HFFc6 (cell line): Measurements from ENCODE around the gene FOXL1. TPM values are rescaled to one million over a fixed set of nuclear protein-coding genes. Genes with fewer than 3 reads are reported as not detected.
A peak's percentile ranks its signal among the peaks of the same experiment; 100 is the strongest.

Experiments used
- DNase-seq: peaks from one replicate; pipeline ENCODE4 v3.0.0-alpha.2; 2018
- H3K27ac Mint-ChIP-seq: 2 replicates; pipeline ENCODE4 v1.8.0; 2020; ENCODE audit warnings: mild to moderate bottlenecking, mixed read lengths
- H3K27me3 Mint-ChIP-seq: 2 replicates; pipeline ENCODE4 v1.8.0; 2021; ENCODE audit warnings: mild to moderate bottlenecking, moderate library complexity, mixed read lengths; ENCODE audit not compliant: insufficient read depth
- H3K36me3 Mint-ChIP-seq: 2 replicates; pipeline ENCODE4 v1.8.0; 2021; ENCODE audit warnings: low read depth, mixed read lengths
- H3K4me1 Mint-ChIP-seq: 2 replicates; pipeline ENCODE4 v1.8.0; 2020; ENCODE audit warnings: low read depth, mixed read lengths
- H3K4me3 Mint-ChIP-seq: 2 replicates; pipeline ENCODE4 v1.8.0; 2020; ENCODE audit warnings: mild to moderate bottlenecking, moderate library complexity, mixed read lengths
- H3K9me3 Mint-ChIP-seq: 2 replicates; pipeline ENCODE4 v1.8.0; 2020; ENCODE audit warnings: mild to moderate bottlenecking, mixed read lengths
- CTCF ChIP-seq: fragments of 200-600 bp; sonication (generic); IDR thresholded peaks from 2 replicates; pipeline ENCODE4 v1.5.0; 2021; ENCODE audit warnings: antibody characterized with exemption, mild to moderate bottlenecking
- total RNA-seq, 6 experiments: library from RNA; stranded (reverse); fragmentation: NEBNext Ultra II Directional; extraction: Animal tissue kit (Norgen Biotek cat#: 25700); gene quantifications; 2 replicates in 1 of 6; 3 replicates in 5 of 6; pipeline ENCODE4 v1.2.3, GENCODE V29; 2021

Gene FOXL1
- total RNA-seq, 6 experiments from 2014 or later: 20.2 to 25.3 (median 21.6) TPM

DNA sequence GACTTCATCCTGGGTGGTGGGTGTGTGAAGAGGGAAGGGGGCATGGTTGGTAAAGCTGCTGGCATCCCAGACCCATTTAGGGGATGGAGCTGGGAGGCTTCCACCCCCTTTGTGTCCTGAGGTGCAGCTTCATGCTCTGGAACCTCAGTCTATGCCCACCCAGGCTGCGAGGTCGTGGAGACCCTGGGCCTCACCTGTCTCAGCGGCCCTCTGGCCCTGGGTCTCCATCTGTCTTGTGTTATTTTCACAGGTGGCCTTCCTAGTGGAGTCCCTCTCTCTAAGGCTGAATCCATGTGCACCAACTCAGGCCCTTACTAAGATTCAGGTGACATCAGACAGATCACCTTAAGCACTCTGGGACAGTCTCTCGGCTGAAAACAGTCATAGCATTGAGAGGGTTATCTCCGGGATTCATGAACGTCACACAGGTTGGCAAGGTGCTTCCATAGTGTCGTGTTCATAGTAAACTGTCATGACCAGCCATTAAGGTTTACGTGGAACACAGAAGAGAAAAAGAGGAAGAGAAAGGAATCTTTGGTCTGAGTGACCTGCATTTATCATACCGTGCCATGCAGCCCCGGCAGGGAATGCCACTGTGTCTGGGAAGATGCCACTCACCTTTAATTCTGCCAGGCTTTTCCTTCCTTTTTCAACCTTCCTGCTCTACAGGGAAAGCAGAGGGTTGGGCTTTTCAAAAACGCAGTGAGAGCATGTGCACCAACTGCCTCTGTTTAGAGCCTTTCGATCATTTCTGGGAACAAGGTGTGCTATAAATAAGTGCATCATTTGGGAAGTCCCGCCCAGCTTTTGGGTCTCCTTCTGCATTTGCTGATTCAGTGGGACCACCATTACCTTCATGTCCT is 4.5 kb upstream of the FOXL1 start:
- H3K27ac Mint-ChIP-seq: peak overlapping the region; percentile 41
- peaks cover 15% of the 10 kb centered on the region for H3K27me3 Mint-ChIP-seq
- H3K36me3 Mint-ChIP-seq: peaks cover 28% of the 10 kb centered on the region

GRCh38 chr16:86574646-86575045 is 3.7 kb upstream of the FOXL1 start:
- H3K4me1 Mint-ChIP-seq: peaks cover 87% of the 10 kb centered on the region

More for the DNA sequence above, 4.5 kb upstream of the FOXL1 start:
- Mint-ChIP-seq H3K4me3 (no peak overlapping the region), H3K9me3 (no peaks in the 10 kb centered on the region), H3K4me1 (peaks cover 86% of the 10 kb centered on the region)
- DNase-seq: no peak
- TF ChIP-seq CTCF: no peak

DNA sequence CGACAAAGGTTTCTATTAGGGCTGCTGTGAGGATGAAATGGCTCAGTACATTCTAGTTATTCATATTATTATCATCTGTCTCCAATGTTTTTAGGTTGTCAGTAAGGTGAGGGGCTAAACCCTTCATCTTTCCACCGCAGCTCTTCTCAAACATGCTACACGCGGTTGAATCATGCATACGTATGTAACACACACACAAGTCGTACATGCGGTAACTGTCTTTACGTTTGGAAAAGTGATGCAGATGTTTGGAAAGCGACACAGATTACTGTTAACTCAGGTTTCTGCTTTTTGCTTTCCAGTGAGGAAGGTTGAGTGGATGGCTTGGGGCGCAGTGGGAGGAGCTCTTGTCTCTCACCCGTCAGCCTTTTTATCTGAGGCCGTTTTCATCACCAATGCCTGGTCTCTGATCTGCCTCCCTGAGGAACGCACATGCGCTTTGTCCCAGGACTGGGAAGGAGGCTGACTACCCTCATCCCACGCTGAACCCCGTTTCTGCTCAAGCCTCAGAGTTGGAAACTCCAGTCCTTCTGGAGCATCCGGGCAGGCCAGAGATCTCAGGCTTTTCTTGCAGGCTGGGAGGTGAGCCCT is 3.2 kb upstream of the FOXL1 start:
- peak overlapping the region; percentile 96 for H3K27ac Mint-ChIP-seq
- no peak for DNase-seq
- H3K9me3 Mint-ChIP-seq: no peaks in the 10 kb centered on the region
- H3K36me3 Mint-ChIP-seq: peaks cover 16% of the 10 kb centered on the region
- peaks cover 82% of the 10 kb centered on the region for H3K4me1 Mint-ChIP-seq
- peaks cover 6% of the 10 kb centered on the region for H3K27me3 Mint-ChIP-seq
- no peak for TF ChIP-seq CTCF
- peak overlapping the region; percentile 93 for H3K4me3 Mint-ChIP-seq

More at GRCh38 chr16:86574646-86575045, 3.7 kb upstream of the FOXL1 start:
- Mint-ChIP-seq H3K27ac (peak overlapping the region; percentile 96), H3K36me3 (peaks cover 20% of the 10 kb centered on the region), H3K27me3 (peaks cover 10% of the 10 kb centered on the region), H3K9me3 (no peaks in the 10 kb centered on the region), H3K4me3 (no peak overlapping the region; the same call in 1 of the 2 replicates)
- no peak for TF ChIP-seq CTCF
- no peak for DNase-seq

GRCh38 chr16:86575754-86576557 is 2.4 kb upstream of the FOXL1 start:
- TF ChIP-seq CTCF: peak; percentile 88
- Mint-ChIP-seq H3K36me3 (peaks cover 14% of the 10 kb centered on the region), H3K27ac (peak overlapping the region; percentile 96), H3K4me3 (peak overlapping the region; percentile 93), H3K9me3 (no peaks in the 10 kb centered on the region), H3K4me1 (peaks cover 74% of the 10 kb centered on the region), H3K27me3 (peaks cover 2% of the 10 kb centered on the region)
- DNase-seq: peak; percentile 95

DNA sequence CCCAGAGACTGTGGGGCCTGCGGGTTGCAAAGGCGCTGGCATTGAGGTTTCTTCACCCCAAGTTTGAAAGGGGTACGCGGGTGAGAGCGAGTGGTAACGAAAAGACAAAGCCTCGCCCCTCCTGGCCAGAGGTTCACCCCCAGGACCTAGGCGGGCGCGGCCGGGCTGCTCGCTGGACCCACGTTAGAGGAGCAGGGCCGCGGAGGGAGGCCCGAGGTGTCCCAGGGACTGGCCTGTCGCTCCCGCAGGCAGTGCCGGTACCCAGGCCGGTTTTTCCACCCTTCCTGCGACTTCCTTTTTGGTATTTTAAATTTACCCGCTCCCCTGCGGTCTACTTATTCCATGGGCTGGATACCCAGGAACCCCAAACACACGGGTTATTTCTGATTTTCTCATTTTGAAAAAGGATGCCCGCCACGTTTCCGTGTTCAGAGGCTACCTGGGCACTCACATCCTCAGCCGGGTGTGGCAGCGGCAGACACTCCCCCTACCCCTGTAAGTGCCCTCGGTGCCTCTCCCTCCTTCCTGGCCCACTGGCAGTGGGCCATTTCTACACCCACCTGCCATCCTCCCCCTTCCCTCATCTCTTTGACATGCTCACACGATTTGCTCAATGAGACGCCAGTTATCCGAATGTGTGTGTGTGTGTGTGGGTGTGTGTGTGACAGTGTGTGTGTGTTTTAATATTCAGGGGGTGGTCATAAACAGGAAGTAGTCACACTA is 1.6 kb upstream of the FOXL1 start:
- no peak for DNase-seq
- H3K36me3 Mint-ChIP-seq: peaks cover 9% of the 10 kb centered on the region
- H3K9me3 Mint-ChIP-seq: no peaks in the 10 kb centered on the region
- peak overlapping the region; percentile 93 for H3K4me3 Mint-ChIP-seq
- H3K27me3 Mint-ChIP-seq: peaks cover 2% of the 10 kb centered on the region
- TF ChIP-seq CTCF: no peak
- H3K4me1 Mint-ChIP-seq: peaks cover 69% of the 10 kb centered on the region
- H3K27ac Mint-ChIP-seq: peak overlapping the region; percentile 96
